GM21390 (cell line): ENCODE results near the gene WNT16.
"Not testable (repeated sequence)": the region's sequence is repeated elsewhere in the genome, so short reads cannot be mapped to it uniquely, and the experiment has no call there.

Experiments
- ATAC-seq: cut with Tn5 transposase; IDR thresholded peaks from one replicate; pipeline ENCODE4 v1.9.1; 2021; ENCODE audit not compliant: unreplicated experiment

The WNT16 gene

DNA sequence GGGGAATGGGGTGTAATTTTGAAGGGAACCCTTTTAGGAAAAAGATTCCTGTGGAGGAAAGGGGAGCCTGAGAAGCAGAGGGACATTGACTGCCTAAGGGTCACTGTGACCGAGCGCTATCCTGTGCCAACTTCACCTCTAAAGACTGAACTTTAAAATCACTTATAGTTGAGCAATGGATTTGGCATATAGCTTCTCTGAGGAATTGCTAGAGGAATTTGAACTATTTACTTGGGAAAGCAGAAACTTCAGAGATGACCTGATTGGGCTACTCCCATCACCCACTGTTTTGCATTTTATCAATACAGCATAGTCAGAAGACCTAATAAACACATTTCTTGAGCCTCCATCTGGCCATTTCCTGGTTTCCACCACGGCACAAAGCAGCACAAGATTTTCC lies 23.7 kb upstream of the WNT16 start:
- ATAC-seq: no peak

DNA sequence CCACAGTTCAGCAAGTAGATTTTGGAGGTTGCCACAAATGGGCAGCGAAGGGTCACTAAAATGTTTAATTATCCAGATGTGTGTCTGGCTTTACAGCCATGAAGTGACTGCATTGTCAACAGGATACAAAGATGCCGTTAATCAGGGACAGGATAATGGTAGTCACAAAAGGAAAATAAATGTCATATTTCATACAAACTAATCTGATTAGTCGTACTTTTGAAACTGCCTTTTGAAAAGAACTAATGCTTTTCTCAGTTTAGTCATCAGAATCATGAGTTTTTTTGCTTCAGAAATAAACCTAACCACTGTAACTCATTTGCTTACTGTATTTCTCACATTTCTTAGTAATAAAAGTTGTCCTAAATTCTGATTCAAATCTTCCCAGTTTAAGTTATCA lies 22.2 kb upstream of the WNT16 start:
- ATAC-seq: no peak

- no peak for ATAC-seq
Measured at GRCh38 chr7:121307021-121307574, 21.7 kb upstream of the WNT16 start.

DNA sequence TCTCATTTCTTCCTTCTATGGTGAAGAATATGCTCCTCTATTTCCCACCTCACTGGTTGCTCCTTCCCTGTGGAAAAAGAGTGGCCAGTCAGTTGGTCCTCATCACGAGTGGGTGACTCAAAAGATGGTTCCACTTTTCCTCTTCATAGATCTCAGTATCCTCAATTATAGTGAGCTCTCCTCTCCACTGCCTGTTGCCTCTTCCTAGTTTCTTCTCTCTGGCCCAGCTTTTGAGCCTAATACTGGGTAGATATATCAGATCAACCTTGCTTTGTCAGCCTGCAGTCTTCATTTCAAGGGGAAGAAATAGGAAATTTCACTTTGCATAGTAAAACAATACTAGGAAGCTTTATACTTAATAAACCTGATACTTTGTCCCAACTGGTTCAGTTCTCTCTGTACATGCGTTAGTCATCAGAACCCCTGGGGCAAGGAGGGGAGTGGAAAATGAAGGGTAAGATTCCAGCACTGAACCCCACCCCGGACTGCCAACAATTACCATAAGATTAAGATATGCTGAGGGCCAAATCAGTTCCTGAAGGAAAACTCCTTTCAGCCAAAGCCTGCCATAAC lies 15.5 kb upstream of the WNT16 start:
- ATAC-seq: no peak

- ATAC-seq: peak; percentile 93
Measured at GRCh38 chr7:121313793-121314676, 14.8 kb upstream of the WNT16 start.

GRCh38 chr7:121315170-121315569 lies 13.6 kb upstream of the WNT16 start:
- not testable (repeated sequence) for ATAC-seq

DNA sequence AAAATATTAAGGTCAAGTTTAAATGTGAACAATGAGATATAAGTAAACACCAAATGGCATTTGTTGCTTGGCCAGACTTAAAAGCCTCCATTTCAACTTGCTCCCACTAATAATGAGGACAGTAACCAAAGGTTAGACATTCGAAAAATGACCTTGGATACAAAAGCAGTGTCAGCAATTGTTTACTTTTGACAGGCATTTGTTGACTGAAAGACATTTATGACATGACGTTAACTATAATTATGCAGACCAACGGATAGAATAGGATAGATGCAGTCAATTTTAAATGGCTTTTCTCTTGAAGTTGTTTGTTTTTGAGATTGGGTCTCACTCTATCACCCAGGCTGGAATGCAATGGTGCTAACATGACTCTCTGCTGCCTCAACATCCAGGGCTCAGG lies 6.3 kb upstream of the WNT16 start:
- ATAC-seq: no peak

DNA sequence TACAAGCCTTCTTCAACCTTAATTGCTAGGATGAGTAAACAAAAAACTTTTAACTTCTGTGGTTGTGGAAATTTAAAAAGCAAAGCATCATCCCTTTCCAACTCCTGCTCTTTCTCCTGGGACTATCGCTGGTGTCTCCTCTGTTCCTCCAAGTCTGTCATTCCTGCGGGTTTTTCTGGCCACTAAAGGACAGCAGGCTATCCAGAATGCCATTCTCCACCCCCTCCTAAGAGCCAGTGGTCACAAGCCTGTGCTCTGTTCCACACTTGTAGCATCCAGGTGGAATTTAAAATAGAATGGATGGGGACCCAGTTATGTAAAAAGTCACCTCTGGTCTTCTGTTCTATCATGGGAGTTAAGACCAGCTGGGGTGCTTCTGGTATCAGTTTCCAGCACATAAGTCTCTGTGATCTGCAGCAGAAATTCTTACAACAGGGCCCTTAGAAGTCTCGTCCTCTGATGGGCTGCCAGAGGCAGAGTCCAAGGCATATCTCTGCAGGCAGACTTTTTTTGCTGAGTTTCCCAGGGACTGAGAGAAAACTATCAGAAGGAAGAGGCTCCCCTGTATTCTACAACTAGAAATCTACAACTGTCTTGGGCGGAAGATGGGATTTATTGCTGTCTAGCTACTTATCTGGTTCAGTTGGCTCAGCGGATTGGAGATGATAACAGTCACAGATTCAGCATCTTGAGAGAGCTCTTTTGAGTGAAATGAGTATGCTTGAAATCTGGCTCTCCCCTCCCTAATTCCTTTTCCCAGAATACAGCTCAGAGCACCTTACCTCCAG lies 5.1 kb upstream of the WNT16 start:
- ATAC-seq: no peak

GRCh38 chr7:121327671-121328070 lies 1.1 kb upstream of the WNT16 start:
- ATAC-seq: no peak

DNA sequence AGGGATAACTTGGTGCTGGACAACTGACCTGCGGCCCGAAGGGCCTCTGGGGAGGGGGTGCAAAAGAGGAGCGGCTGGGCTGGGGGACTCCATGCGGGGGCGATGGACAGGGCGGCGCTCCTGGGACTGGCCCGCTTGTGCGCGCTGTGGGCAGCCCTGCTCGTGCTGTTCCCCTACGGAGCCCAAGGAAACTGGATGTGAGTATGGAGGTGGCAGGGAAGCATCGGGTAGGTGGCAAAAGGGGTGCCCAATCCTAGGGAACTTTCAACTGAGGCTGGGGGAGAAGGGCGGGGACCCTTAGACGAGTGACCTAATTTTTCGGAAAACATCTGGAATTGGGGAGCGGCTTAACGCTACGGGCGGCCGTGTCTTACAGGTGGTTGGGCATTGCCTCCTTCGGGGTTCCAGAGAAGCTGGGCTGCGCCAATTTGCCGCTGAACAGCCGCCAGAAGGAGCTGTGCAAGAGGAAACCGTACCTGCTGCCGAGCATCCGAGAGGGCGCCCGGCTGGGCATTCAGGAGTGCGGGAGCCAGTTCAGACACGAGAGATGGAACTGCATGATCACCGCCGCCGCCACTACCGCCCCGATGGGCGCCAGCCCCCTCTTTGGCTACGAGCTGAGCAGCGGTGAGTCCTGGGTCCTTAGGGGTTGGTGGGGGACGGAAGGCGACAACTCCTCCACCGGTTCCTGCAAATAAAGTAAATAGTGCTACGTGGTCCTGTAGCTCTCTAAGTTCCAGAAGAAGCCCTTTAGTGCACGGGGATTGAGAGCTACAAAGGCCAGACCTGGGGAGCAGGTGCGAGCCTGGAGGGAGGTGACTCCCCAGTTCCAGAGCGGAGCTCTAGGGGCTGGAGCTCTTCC lies 622 bp downstream of the WNT16 start:
- peak; percentile 69 for ATAC-seq

- peak; percentile 34 for ATAC-seq
Measured at GRCh38 chr7:121330053-121330833, 1.4 kb downstream of the WNT16 start.

GRCh38 chr7:121331048-121331447 lies 2.2 kb downstream of the WNT16 start:
- ATAC-seq: no peak

DNA sequence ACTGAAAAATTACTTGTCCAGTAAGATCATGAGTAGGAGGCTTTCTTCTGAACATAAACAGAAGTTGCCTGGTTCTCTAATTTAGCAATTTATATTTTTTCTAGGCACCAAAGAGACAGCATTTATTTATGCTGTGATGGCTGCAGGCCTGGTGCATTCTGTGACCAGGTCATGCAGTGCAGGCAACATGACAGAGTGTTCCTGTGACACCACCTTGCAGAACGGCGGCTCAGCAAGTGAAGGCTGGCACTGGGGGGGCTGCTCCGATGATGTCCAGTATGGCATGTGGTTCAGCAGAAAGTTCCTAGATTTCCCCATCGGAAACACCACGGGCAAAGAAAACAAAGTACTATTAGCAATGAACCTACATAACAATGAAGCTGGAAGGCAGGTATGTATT lies 2.8 kb downstream of the WNT16 start:
- no peak for ATAC-seq

DNA sequence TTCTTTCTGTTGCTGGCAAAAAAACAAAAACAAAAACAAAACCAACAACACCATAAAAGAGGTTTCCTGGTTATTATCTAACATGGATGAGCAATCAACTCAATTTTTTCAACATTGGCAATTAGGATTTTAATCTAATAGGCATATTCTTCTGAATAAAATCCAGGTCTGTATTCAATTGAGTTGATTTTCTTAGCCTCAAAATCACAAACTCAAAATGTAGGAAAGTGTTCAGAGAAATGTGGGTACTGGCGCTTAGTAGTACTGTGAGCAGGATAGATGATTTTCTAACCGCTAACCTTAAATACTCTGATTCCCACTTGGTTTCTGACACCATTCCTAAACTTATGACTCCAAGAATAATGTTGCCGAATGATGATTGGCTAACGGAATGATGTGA lies 5.6 kb downstream of the WNT16 start:
- ATAC-seq: no peak

DNA sequence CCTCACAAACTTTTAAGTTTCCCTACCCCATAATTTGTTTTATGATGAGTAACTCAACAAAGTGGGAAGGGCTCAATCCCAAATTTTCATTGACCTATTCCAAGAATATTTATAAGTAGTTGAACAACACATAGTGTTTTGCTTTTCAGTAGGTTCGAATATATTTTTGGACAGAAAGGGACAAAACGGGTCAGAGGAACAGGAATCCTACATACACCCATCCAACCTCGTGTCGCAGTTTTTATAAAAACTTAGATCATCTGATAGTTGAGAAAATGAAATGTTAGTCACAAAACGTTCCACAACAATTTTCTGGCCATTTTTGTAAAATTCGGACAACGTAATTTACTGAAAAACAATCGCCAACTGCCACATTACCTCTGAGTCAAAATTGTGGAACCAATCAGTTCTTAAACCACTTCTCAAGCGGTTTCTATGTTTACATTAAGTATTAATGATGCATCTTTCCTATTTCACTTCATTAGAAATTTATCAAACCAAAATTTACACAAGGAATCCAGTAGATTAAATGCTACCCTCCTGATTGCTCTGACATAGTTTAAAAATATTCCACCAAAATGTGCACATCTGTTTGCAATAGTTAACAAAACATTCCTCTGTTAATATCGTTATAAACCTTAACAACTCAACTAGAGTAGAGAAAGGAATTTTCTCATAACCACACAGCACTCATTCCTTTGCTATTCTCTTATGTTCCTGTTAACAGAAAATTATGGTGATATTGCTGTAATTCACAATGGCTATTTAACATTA lies 6.3 kb downstream of the WNT16 start:
- no peak for ATAC-seq

DNA sequence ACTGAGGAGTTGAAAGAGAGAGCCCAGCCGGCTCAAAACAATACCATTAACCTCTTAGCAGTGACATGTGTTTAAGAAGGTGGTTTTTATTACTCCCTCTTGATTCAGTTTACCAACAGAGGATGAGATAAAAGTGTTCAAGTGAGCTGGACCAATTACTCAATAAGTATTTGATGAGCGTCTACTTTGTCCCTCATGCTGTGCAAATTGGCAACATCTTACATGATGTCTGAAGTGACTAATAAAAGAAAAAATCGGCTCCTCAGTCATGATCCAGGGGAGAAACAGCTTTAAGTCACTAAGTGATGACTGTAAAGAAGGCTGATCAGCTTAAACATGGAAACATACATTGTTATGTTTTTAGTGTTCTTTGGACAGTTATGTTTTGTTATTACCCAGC lies 7.8 kb downstream of the WNT16 start:
- no peak for ATAC-seq

DNA sequence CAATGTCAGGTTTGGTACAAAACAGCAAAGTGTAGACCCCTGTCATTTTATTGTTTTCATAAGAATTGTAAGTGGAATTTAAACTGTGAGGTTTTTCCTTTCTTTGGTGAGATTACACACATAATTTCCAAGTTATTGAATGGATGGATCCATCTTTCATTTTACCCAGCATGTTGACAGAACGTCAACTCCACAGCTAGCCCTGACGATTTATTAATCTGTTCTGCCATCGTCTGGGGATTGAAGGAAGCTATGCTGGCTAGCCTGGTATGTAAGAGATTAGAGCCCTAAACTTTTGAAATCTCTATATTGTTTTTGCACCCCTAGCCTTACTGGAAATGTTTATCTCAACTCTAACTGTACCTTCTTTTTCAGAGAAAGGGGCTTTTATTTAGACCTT lies 8.6 kb downstream of the WNT16 start:
- peak; percentile 47 for ATAC-seq

DNA sequence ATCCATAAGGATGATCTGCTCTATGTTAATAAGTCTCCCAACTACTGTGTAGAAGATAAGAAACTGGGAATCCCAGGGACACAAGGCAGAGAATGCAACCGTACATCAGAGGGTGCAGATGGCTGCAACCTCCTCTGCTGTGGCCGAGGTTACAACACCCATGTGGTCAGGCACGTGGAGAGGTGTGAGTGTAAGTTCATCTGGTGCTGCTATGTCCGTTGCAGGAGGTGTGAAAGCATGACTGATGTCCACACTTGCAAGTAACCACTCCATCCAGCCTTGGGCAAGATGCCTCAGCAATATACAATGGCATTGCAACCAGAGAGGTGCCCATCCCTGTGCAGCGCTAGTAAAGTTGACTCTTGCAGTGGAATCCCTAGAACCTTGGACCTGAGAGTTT lies 10.3 kb downstream of the WNT16 start:
- no peak for ATAC-seq

GRCh38 chr7:121341933-121342332 lies 13.1 kb downstream of the WNT16 start:
- no peak for ATAC-seq
